Measurements from ENCODE around the gene ATP9B. TPM values are rescaled to one million over a fixed set of nuclear protein-coding genes. Genes with fewer than 3 reads are reported as not detected.

The ATP9B gene
- polyA plus RNA-seq, 1 of the 3 experiments (the other 2 are of a cell fraction): 11.2 TPM

DNA sequence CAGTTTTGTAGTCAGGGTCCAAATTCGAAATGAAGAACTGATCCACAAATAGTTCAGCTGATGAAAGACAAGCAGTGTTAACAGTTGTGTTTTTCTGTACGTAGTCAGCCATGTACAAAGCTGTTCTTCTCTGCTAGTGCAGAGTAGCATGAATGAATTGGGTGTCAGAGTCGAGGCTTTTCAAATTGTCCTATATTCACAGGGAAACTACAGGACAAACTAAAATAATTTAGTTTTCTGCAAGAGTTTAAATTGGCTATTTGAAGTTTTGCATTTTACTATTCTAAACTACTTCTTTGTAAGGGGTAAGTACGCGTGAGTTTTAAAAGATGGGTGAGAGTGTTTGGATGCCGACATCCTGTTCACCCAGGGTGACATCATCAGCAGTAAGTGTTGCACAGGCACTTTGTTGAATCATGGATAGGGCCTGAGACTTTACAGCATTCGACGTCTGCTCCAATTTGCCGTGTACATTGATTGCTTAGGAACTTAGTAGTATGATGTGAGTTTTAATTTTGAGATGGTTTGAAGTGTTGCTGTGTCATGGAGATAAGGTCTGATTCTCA is 179.4 kb downstream of the ATP9B start (continued):
- TF ChIP-seq, protein P1, sequence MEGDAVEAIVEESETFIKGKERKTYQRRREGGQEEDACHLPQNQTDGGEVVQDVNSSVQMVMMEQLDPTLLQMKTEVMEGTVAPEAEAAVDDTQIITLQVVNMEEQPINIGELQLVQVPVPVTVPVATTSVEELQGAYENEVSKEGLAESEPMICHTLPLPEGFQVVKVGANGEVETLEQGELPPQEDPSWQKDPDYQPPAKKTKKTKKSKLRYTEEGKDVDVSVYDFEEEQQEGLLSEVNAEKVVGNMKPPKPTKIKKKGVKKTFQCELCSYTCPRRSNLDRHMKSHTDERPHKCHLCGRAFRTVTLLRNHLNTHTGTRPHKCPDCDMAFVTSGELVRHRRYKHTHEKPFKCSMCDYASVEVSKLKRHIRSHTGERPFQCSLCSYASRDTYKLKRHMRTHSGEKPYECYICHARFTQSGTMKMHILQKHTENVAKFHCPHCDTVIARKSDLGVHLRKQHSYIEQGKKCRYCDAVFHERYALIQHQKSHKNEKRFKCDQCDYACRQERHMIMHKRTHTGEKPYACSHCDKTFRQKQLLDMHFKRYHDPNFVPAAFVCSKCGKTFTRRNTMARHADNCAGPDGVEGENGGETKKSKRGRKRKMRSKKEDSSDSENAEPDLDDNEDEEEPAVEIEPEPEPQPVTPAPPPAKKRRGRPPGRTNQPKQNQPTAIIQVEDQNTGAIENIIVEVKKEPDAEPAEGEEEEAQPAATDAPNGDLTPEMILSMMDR (IDR thresholded peaks at IDR 0.05): no peak
- TF ChIP-seq EZH2phosphoT487 (IDR thresholded peaks at IDR 0.05; ENCODE audit: borderline replicate concordance, low read depth): no peak
- TF ChIP-seq RCOR1 (IDR thresholded peaks at IDR 0.05; ENCODE audit: low read length): no peak
- TF ChIP-seq SIN3A (IDR thresholded peaks at IDR 0.05; ENCODE audit: borderline replicate concordance, low read depth, low read length): no peak
- TF ChIP-seq ELF1 (IDR thresholded peaks at IDR 0.05): no peak

DNA sequence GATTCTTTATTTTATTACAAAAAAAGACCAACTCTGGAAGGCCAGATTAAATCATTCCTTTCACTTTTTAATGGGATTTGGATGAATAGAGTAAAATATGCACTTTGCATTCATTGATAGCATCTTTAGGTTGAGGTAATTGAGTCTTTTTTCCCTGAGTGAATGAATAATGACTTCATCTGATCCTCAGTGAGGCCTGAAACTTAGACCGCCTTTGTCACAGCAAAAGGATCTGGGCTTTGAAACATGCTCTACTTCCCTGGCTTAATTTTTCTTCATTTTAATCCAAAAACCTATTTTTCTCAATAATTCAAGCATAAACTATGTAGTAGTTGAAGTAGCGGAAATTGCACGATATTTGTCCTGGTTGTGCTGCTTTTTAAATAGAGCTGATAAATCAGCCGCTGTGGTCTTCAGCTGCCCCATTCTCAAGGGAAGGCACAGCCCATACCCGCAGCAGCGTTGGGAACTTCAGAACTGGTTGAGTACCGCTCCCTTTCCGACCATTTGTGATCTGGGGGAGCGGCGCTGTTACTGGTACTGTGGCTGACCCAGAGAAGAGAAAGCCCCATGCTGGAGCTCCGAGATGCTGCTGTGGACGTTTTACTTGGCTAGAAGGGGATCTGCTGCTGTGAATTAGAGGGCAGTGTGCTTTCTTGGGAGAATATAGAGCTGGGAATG is 181.2 kb downstream of the ATP9B start:
- H4K20me1 ChIP-seq (ENCODE audit: insufficient read depth): no peaks in the 10 kb centered on the region
- WGBS (ENCODE audit: low lambda C conversion rate): 81% methylated on average over 8 of the region's 12 CpGs
- H3K79me2 ChIP-seq (ENCODE audit: insufficient read depth): no peaks in the 10 kb centered on the region
- no peaks in the 10 kb centered on the region for H3K9me3 ChIP-seq
- H3K36me3 ChIP-seq (replicated peaks in 1 of 2; ENCODE audit: control insufficient read depth in 1 of 2, insufficient read depth in 2 of 2, low read length in 1 of 2): peaks cover 2 to 6% of the 10 kb centered on the region in 2 experiments
- CTCF ChIA-PET: interaction anchor here (0.7 to 1.1 kb wide), 3 partner anchors 9 to 60 kb away, joined by 3 read pairs; no protein-coding TSS in a partner anchor
- no peak overlapping the region for H3K4me3 ChIP-seq (ENCODE audit: low read depth in 2 of 2, low read length in 1 of 2)
- no peaks in the 10 kb centered on the region for H3F3A ChIP-seq (replicated peaks; ENCODE audit: insufficient read depth)
- H3K9ac ChIP-seq: no peak overlapping the region
- H3K27me3 ChIP-seq (ENCODE audit: insufficient read depth): no peaks in the 10 kb centered on the region
- H3K4me2 ChIP-seq: no peak overlapping the region
- DNase-seq: peak; percentile 53
- H3K4me1 ChIP-seq (ENCODE audit: control insufficient read depth in 1 of 2, insufficient read depth in 2 of 2, low read depth in 1 of 2, low read length in 1 of 2): peaks cover 0 to 26% of the 10 kb centered on the region in 2 experiments; a peak in 2 of 4 replicates
- no peak overlapping the region for H2AFZ ChIP-seq (ENCODE audit: low read depth)
- TF ChIP-seq JUND (IDR thresholded peaks at IDR 0.05) (no peak), RCOR1 (IDR thresholded peaks at IDR 0.05; ENCODE audit: low read length) (peak; percentile 9; the same call in 1 of the 2 replicates), EP300 (IDR thresholded peaks at IDR 0.05; ENCODE audit: borderline replicate concordance in 1 of 2, low read depth in 1 of 2, low read length in 1 of 2) (peak in 1 of 2 experiments; percentile 43; a peak in 1 of 4 replicates), GATA2 (CRISPR knock-in tag; IDR thresholded peaks at IDR 0.05) (peak; percentile 64)
- POLR2A ChIA-PET: no interaction called here
- H3K27ac ChIP-seq (ENCODE audit: low read depth in 2 of 2, low read length in 1 of 2): peak overlapping the region in 1 of 2 experiments; percentile 39; a peak in 1 of 4 replicates
- no peaks in the 10 kb centered on the region for H3K9me2 ChIP-seq

DNA sequence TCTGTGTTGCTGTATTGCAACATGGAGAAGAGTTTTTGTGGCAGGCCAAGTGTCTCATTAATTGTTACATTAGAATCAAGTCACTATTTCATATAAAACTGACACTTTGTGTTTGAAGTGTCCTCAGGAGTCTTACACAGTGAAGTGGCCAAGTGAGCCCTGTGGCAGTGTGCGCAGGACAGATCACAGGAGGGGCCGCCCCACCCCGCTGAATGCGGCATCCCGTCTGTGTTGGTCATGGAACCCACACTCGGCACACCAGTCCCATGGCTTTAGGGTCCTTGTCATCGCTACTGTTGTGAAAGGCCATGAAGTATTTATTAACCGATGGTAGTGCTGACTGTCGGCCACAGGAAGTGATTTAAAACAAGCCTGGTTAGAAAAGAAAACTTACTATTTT is 181.8 kb downstream of the ATP9B start:
- Histone ChIP-seq H3K4me1 (ENCODE audit: control insufficient read depth in 1 of 2, insufficient read depth in 2 of 2, low read depth in 1 of 2, low read length in 1 of 2) (peaks cover 0 to 26% of the 10 kb centered on the region in 2 experiments; a peak in 2 of 4 replicates), H3K79me2 (ENCODE audit: insufficient read depth) (no peaks in the 10 kb centered on the region), H3K27ac (ENCODE audit: low read depth in 2 of 2, low read length in 1 of 2) (no peak overlapping the region), H3K9me2 (no peaks in the 10 kb centered on the region), H3K4me3 (ENCODE audit: low read depth in 2 of 2, low read length in 1 of 2) (no peak overlapping the region), H3K36me3 (replicated peaks in 1 of 2; ENCODE audit: control insufficient read depth in 1 of 2, insufficient read depth in 2 of 2, low read length in 1 of 2) (peaks cover 2 to 6% of the 10 kb centered on the region in 2 experiments), H3K9ac (no peak overlapping the region), H4K20me1 (ENCODE audit: insufficient read depth) (no peaks in the 10 kb centered on the region), H2AFZ (ENCODE audit: low read depth) (no peak overlapping the region), H3K9me3 (no peaks in the 10 kb centered on the region), H3K27me3 (ENCODE audit: insufficient read depth) (no peaks in the 10 kb centered on the region), H3F3A (replicated peaks; ENCODE audit: insufficient read depth) (no peaks in the 10 kb centered on the region), H3K4me2 (no peak overlapping the region)
- WGBS (ENCODE audit: low lambda C conversion rate): 96% methylated on average over 8 of the region's 9 CpGs
- ChIA-PET CTCF (interaction anchor here (0.7 to 1.1 kb wide), 3 partner anchors 8 to 61 kb away, joined by 3 read pairs; no protein-coding TSS in a partner anchor), POLR2A (no interaction called here)
- DNase-seq: no peak
- TF ChIP-seq EP300 (IDR thresholded peaks at IDR 0.05; ENCODE audit: borderline replicate concordance in 1 of 2, low read depth in 1 of 2, low read length in 1 of 2): no peak
